Natural killer cell (primary cell): ENCODE results near the gene NXN. TPM values are rescaled to one million over a fixed set of nuclear protein-coding genes. Genes with fewer than 3 reads are reported as not detected.
"Not testable (repeated sequence)": the region's sequence is repeated elsewhere in the genome, so short reads cannot be mapped to it uniquely, and the experiment has no call there.

Experiments
- ATAC-seq, 3 donors: fragments of 150-1000 bp in 2 of 3; fragments of 200-7000 bp in 1 of 3; cut with Tn5 transposase; 1 replicate in 1 of 3; 2 replicates in 2 of 3; pipeline ENCODE4 v1.10.0; 2021; ENCODE audit warnings: mild to moderate bottlenecking in 2 of 3, moderate library complexity in 2 of 3
- DNase-seq, 2 donors: peaks; one replicate each; pipeline versions ENCODE4 v3.0.0 to v3.0.0-alpha.2; 2013 to 2021; ENCODE audit warnings: mixed read lengths in 1 of 2
- H3K27ac ChIP-seq: one replicate; pipeline ENCODE4 v1.5.1; 2013; ENCODE audit warnings: mild to moderate bottlenecking, low read length
- H3K27me3 ChIP-seq: one replicate; pipeline ENCODE4 v1.6.1; 2013; ENCODE audit warnings: low read length; ENCODE audit not compliant: control insufficient read depth, insufficient read depth
- H3K36me3 ChIP-seq: one replicate; pipeline ENCODE4 v1.6.1; 2013; ENCODE audit warnings: low read length; ENCODE audit not compliant: control insufficient read depth, insufficient read depth
- H3K4me1 ChIP-seq: one replicate; pipeline ENCODE4 v1.6.1; 2013; ENCODE audit warnings: low read length; ENCODE audit not compliant: control insufficient read depth, insufficient read depth
- H3K4me3 ChIP-seq: one replicate; pipeline ENCODE4 v1.5.1; 2013; ENCODE audit warnings: low read length
- H3K9me3 ChIP-seq: one replicate; pipeline ENCODE4 v1.6.1; 2013; ENCODE audit warnings: low read length; ENCODE audit not compliant: control insufficient read depth, insufficient read depth
- H3K27ac Mint-ChIP-seq, 2 donors: one replicate each; pipeline ENCODE4 v1.8.0; 2022; ENCODE audit warnings: mild to moderate bottlenecking in 2 of 2, mixed read lengths in 2 of 2, moderate library complexity in 1 of 2
- H3K27me3 Mint-ChIP-seq, 2 donors: one replicate each; pipeline ENCODE4 v1.8.0; 2022; ENCODE audit warnings: low read depth in 2 of 2, mixed read lengths in 2 of 2
- H3K36me3 Mint-ChIP-seq: one replicate; pipeline ENCODE4 v1.8.0; 2022; ENCODE audit warnings: mixed read lengths
- H3K4me1 Mint-ChIP-seq, 2 donors: one replicate each; pipeline ENCODE4 v1.8.0; 2022; ENCODE audit warnings: mixed read lengths in 2 of 2
- H3K4me3 Mint-ChIP-seq: one replicate; pipeline ENCODE4 v1.8.0; 2022; ENCODE audit warnings: mild to moderate bottlenecking, moderate library complexity, mixed read lengths
- H3K9me3 Mint-ChIP-seq, 2 donors: one replicate each; pipeline ENCODE4 v1.8.0; 2022; ENCODE audit warnings: mixed read lengths in 2 of 2
- CTCF ChIP-seq: fragments of 200-600 bp; IDR thresholded peaks from one replicate; pipeline ENCODE4 v1.8.0; 2022; ENCODE audit warnings: antibody characterized with exemption
- WGBS: methylation state at CpG from one replicate; pipeline ENCODE4 v1.1.7; 2013; ENCODE audit warnings: missing lambda C conversion rate; ENCODE audit not compliant: insufficient coverage; 5-methylcytosine and 5-hydroxymethylcytosine counted together
- intact Hi-C: fragments of 100-400 bp; cut with micrococcal nuclease; formaldehyde crosslinking; loops from one replicate; pipeline ENCODE4 v1.14.2; 2022
- total RNA-seq, 4 donors: library from RNA; stranded (reverse); fragments of 120-200 nt in 1 of 4; gene quantifications; one replicate each; pipeline versions ENCODE4 v1.2.3 to v1.2.4, GENCODE V29; 2013 to 2022

NXN gene
- total RNA-seq, 3 donors from 2014 or later (not counting 1 experiment from before 2014, with no cell fraction given) = 0.14 to 0.55 TPM; not detected in 1

- Mint-ChIP-seq H3K27ac (no peak overlapping the region), H3K9me3 (no peaks in the 10 kb centered on the region), H3K4me1 (no peaks in the 10 kb centered on the region), H3K4me3 (no peak overlapping the region), H3K27me3 (peaks cover 16 to 22% of the 10 kb centered on the region in 2 donors), H3K36me3 (no peaks in the 10 kb centered on the region)
- H3K27ac ChIP-seq = no peak overlapping the region
- no peaks in the 10 kb centered on the region for H3K9me3 ChIP-seq
- intact Hi-C loops = no loop called here
- ATAC-seq (peak in 1 of 3 donors; percentile 14), DNase-seq (no peak)
- no peak overlapping the region for H3K4me3 ChIP-seq
- WGBS = 90% methylated on average over 16 of the region's 16 CpGs
- H3K36me3 ChIP-seq = no peaks in the 10 kb centered on the region
- TF ChIP-seq CTCF = no peak
- peaks cover 5% of the 10 kb centered on the region for H3K27me3 ChIP-seq
- H3K4me1 ChIP-seq = peaks cover 7% of the 10 kb centered on the region
Observed at GRCh38 chr17:953767-954166, 25.8 kb downstream of the NXN start.

- H3K36me3 ChIP-seq, DNase-seq, ATAC-seq, H3K4me3 ChIP-seq, H3K9me3 Mint-ChIP-seq, H3K4me1 ChIP-seq, H3K4me1 Mint-ChIP-seq, H3K36me3 Mint-ChIP-seq, H3K9me3 ChIP-seq, H3K27ac Mint-ChIP-seq, H3K4me3 Mint-ChIP-seq, H3K27ac ChIP-seq, H3K27me3 ChIP-seq, intact Hi-C loops: not testable (repeated sequence)
- H3K27me3 Mint-ChIP-seq = peaks cover 10 to 14% of the 10 kb centered on the region in 2 donors
- 96% methylated on average over 18 of the region's 18 CpGs for WGBS
Observed at GRCh38 chr17:952592-952991, 27.0 kb downstream of the NXN start.

GRCh38 chr17:951325-952132 is 28.0 kb downstream of the NXN start:
- H3K27me3 ChIP-seq = peaks cover 5% of the 10 kb centered on the region
- Mint-ChIP-seq H3K9me3 (no peaks in the 10 kb centered on the region), H3K4me1 (no peaks in the 10 kb centered on the region), H3K27ac (no peak overlapping the region), H3K4me3 (no peak overlapping the region), H3K36me3 (no peaks in the 10 kb centered on the region), H3K27me3 (peaks cover 10 to 14% of the 10 kb centered on the region in 2 donors)
- WGBS = 2% methylated on average over 20 of the region's 27 CpGs
- ATAC-seq = no peak
- H3K36me3 ChIP-seq = no peaks in the 10 kb centered on the region
- no peak for DNase-seq
- H3K9me3 ChIP-seq = no peaks in the 10 kb centered on the region
- peaks cover 7% of the 10 kb centered on the region for H3K4me1 ChIP-seq
- TF ChIP-seq CTCF = no peak
- H3K27ac ChIP-seq = no peak overlapping the region
- intact Hi-C loops = no loop called here
- no peak overlapping the region for H3K4me3 ChIP-seq

GRCh38 chr17:949623-950303 is 29.8 kb downstream of the NXN start:
- Mint-ChIP-seq H3K4me1 (no peaks in the 10 kb centered on the region), H3K27ac (no peak overlapping the region), H3K36me3 (no peaks in the 10 kb centered on the region), H3K27me3 (peaks cover 10 to 14% of the 10 kb centered on the region in 2 donors), H3K9me3 (no peaks in the 10 kb centered on the region), H3K4me3 (no peak overlapping the region)
- no peak for DNase-seq
- Histone ChIP-seq H3K4me1 (peaks cover 7% of the 10 kb centered on the region), H3K4me3 (no peak overlapping the region), H3K9me3 (no peaks in the 10 kb centered on the region), H3K27ac (no peak overlapping the region), H3K27me3 (peaks cover 5% of the 10 kb centered on the region), H3K36me3 (no peaks in the 10 kb centered on the region)
- intact Hi-C loops = no loop called here
- TF ChIP-seq CTCF = no peak
- WGBS = 77% methylated on average over 11 of the region's 12 CpGs
- ATAC-seq = no peak
